Activated T-helper 1 cell treated with anti-CD3 and anti-CD28 coated beads, Interleukin-12 subunit alpha, Interleukin-12 subunit beta, Interleukin-2, Interleukin-4 antibody, amounts not matched to agents 30 ng/mL and 10 ng/mL and 1 ng/mL, durations not matched to agents 14 hours and 24 hours and 36 hours (primary cell): Measurements from ENCODE around the gene PPP1R1B. TPM values are rescaled to one million over a fixed set of nuclear protein-coding genes. Genes with fewer than 3 reads are reported as not detected.

Experiments used
- DNase-seq: peaks from one replicate; pipeline ENCODE4 v3.0.0; 2021; ENCODE audit warnings: low spot score
- H3K27ac Mint-ChIP-seq: one replicate; pipeline ENCODE4 v1.8.0; 2021; ENCODE audit warnings: mild to moderate bottlenecking, mixed read lengths
- H3K27me3 Mint-ChIP-seq: one replicate; pipeline ENCODE4 v1.8.0; 2022; ENCODE audit warnings: mild to moderate bottlenecking, moderate library complexity, mixed read lengths; ENCODE audit not compliant: insufficient read depth
- H3K36me3 Mint-ChIP-seq: one replicate; pipeline ENCODE4 v1.8.0; 2021; ENCODE audit warnings: low read depth, mixed read lengths
- H3K4me1 Mint-ChIP-seq: one replicate; pipeline ENCODE4 v1.8.0; 2021; ENCODE audit warnings: low read depth, mixed read lengths
- H3K4me3 Mint-ChIP-seq: one replicate; pipeline ENCODE4 v1.8.0; 2021; ENCODE audit warnings: mild to moderate bottlenecking, moderate library complexity, mixed read lengths
- H3K9me3 Mint-ChIP-seq: one replicate; pipeline ENCODE4 v1.8.0; 2021; ENCODE audit warnings: mixed read lengths
- intact Hi-C: fragments of 100-400 bp; cut with micrococcal nuclease; formaldehyde crosslinking; loops from one replicate; pipeline ENCODE4 v1.15.1; 2024
- total RNA-seq: library from RNA; stranded (reverse); gene quantifications from 2 replicates; pipeline ENCODE4 v1.2.3, GENCODE V29; 2022

The PPP1R1B gene
- total RNA-seq, 1 donor from 2014 or later = not detected

DNA sequence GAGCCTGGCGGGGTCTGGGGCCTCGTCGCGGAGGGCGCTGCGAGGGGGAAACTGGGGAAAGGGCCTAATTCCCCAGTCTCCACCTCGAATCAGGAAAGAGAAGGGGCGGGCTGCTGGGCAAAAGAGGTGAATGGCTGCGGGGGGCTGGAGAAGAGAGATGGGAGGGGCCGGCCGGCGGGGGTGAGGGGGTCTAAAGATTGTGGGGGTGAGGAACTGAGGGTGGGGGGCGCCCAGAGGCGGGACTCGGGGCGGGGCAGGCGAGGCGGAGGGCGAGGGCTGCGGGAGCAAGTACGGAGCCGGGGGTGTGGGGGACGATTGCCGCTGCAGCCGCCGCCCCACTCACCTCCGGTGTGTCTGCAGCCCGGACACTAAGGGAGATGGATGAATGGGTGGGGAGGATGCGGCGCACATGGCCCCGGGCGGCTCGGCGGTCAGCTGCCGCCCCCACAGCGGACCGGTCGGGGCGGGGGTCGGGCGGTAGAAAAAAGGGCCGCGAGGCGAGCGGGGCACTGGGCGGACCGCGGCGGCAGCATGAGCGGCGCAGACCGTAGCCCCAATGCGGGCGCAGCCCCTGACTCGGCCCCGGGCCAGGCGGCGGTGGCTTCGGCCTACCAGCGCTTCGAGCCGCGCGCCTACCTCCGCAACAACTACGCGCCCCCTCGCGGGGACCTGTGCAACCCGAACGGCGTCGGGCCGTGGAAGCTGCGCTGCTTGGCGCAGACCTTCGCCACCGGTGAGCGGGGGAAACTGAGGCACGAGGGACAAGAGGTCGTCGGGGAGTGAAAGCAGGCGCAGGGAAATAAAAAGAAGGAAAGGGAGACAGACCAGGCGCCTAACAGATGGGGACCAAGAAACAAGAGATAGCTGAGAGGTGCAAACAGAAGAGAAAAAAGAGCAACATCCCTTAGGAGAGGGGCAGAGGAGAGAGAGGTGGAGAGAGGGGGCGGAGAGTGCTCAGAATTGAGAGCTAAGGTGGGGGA is 41.5 kb downstream of the PPP1R1B start, which contains the start of gene PNMT:
Gene PNMT (plus strand): TSS at position 509 of the 980 bp plus-strand sequence. CDS start 23 bp downstream, at position 532.
- H3K27me3 Mint-ChIP-seq = peaks cover 28% of the 10 kb centered on the region
- peak within 1 kb of the TSS; percentile 37 for H3K4me3 Mint-ChIP-seq
- H3K36me3 Mint-ChIP-seq = peaks cover 4% of the 10 kb centered on the region

DNA sequence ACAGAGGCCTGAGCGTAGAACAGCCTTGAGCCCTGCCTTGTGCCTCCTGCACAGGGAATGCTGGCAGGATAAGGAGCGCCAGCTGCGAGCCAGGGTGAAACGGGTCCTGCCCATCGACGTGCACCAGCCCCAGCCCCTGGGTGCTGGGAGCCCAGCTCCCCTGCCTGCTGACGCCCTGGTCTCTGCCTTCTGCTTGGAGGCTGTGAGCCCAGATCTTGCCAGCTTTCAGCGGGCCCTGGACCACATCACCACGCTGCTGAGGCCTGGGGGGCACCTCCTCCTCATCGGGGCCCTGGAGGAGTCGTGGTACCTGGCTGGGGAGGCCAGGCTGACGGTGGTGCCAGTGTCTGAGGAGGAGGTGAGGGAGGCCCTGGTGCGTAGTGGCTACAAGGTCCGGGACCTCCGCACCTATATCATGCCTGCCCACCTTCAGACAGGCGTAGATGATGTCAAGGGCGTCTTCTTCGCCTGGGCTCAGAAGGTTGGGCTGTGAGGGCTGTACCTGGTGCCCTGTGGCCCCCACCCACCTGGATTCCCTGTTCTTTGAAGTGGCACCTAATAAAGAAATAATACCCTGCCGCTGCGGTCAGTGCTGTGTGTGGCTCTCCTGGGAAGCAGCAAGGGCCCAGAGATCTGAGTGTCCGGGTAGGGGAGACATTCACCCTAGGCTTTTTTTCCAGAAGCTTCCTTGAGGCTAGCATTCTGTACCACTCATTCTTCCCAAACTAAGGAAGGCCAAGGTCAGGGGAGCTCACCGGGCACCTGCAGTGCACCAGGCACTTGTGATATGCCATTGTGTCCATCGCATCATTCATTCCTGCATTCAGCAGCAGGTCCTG is 43.4 kb downstream of the PPP1R1B start:
- H3K9me3 Mint-ChIP-seq = no peaks in the 10 kb centered on the region
- intact Hi-C loops = no loop called here
- peaks cover 7% of the 10 kb centered on the region for H3K4me1 Mint-ChIP-seq
- H3K27me3 Mint-ChIP-seq = peaks cover 29% of the 10 kb centered on the region
- H3K4me3 Mint-ChIP-seq = no peak overlapping the region
- H3K36me3 Mint-ChIP-seq = peaks cover 4% of the 10 kb centered on the region
- H3K27ac Mint-ChIP-seq = no peak overlapping the region
- DNase-seq = no peak

More for the DNA sequence above, 41.5 kb downstream of the PPP1R1B start, which contains the start of gene PNMT:
- DNase-seq = peak; percentile 46
- Mint-ChIP-seq H3K9me3 (no peaks in the 10 kb centered on the region), H3K4me1 (peaks cover 7% of the 10 kb centered on the region), H3K27ac (peak within 1 kb of the TSS; percentile 29)
- intact Hi-C loops = loop anchor here (1.0 kb wide), 2 partner anchors 31 to 46 kb away; partner anchors contain the start of gene STARD3

DNA sequence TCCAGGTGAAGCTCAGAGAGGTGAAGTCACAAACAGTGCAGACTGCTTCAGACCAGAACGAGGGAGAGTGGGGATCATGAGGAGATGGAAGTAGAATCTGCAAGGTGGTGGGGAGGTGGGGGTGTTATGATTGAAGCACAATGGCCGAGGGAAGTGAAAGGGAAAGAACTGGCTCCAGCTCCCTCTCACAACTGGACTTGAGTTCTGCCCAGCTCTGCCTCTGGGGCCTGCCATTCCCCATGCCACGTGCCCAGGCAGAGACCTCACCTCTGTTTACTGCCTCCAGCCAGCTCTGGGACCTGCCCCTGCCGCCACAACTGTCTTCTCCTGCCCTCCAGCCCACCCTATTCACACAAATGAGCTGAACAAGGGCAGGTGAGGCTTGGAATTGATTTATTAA is 44.0 kb downstream of the PPP1R1B start:
- no peak overlapping the region for H3K4me3 Mint-ChIP-seq
- no peak for DNase-seq
- no peaks in the 10 kb centered on the region for H3K9me3 Mint-ChIP-seq
- peaks cover 8% of the 10 kb centered on the region for H3K4me1 Mint-ChIP-seq
- H3K27me3 Mint-ChIP-seq = peaks cover 29% of the 10 kb centered on the region
- intact Hi-C loops = no loop called here
- peaks cover 6% of the 10 kb centered on the region for H3K36me3 Mint-ChIP-seq
- no peak overlapping the region for H3K27ac Mint-ChIP-seq

DNA sequence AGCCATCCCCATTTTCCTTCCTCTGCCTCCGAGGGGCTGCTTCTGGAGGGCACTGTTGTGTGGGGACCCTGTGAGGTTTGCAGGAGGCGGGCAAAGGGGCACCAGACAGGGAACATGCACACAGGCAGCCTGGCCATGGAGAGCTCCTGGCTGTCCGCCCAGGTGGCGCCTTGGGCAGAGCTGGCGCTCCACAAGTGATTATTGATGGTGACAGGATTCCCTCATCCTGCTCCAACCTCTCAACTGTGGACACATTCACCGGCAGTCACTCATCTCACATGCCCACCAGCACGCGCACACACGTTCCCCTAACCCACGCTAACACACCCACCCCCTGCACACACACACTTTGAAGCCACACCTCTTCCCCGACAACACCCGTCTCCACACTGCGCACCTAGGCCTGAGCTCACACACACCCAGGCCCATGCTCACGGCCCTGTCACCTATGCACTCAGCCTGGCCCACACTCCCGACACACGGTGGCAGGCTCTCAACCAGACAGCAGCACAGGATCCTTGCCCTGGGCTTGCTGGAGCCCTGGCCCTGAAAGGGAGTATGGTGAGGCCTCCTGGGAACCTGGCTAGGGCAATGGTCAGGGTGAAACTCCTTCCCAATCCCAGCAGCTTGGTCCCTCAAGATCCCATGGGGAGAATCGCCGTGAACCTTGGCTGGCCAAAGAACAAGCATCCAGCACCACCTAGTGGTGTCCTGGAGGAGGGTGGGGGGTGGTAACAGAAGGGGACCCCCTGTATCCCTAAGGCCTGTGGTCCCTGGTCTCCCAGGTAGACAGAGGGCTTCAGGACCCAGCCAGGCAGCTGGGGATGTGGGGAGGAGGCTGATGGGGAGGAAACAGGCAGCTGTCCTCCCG is 45.1 kb downstream of the PPP1R1B start:
- H3K27ac Mint-ChIP-seq = no peak overlapping the region
- DNase-seq = no peak
- H3K4me3 Mint-ChIP-seq = no peak overlapping the region
- H3K9me3 Mint-ChIP-seq = no peaks in the 10 kb centered on the region
- intact Hi-C loops = no loop called here
- peaks cover 22% of the 10 kb centered on the region for H3K27me3 Mint-ChIP-seq
- peaks cover 18% of the 10 kb centered on the region for H3K4me1 Mint-ChIP-seq
- peaks cover 6% of the 10 kb centered on the region for H3K36me3 Mint-ChIP-seq

DNA sequence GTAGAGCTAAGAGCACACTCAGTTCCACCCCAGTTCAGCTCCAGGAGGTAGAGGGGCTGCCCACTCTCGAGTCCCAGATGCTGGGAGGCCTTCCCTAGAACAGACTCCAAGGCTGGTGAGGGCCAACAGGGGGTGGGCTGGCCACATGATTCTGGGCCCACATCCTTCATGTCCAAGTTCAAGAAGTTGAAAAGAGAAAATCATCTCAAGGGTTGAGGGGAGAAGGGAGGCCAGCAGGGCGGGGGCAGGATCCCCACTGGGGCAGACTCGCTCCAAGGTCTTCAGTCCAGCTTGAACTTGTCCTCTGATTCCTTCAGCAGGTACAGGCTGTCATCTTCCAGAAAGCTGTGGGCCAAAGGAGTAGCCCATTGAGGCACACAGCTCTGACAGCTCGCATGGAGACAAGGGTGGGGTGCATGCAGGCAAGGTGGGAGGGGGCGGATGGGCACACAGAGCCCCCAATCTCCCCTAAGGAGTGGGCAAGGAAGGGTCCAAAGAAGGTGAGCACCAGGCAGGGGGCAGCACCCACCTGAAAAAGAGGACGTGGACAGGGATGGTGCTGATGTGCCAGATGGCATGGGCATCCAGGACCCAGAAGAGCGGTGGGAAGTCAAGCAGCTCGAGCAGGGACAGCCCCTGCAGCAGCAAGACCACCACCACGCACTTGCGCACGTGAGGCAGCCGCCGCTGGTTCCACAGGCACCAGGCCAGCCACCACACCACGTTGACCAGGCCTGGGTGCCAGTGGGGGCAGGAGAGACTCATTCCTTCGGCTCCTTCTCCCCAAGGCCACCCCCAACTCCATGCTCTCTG is 46.0 kb downstream of the PPP1R1B start:
- intact Hi-C loops = no loop called here
- H3K27ac Mint-ChIP-seq = no peak overlapping the region
- no peak for DNase-seq
- no peak overlapping the region for H3K4me3 Mint-ChIP-seq
- no peaks in the 10 kb centered on the region for H3K9me3 Mint-ChIP-seq
- H3K27me3 Mint-ChIP-seq = peaks cover 19% of the 10 kb centered on the region
- H3K4me1 Mint-ChIP-seq = peaks cover 27% of the 10 kb centered on the region
- H3K36me3 Mint-ChIP-seq = peaks cover 6% of the 10 kb centered on the region

DNA sequence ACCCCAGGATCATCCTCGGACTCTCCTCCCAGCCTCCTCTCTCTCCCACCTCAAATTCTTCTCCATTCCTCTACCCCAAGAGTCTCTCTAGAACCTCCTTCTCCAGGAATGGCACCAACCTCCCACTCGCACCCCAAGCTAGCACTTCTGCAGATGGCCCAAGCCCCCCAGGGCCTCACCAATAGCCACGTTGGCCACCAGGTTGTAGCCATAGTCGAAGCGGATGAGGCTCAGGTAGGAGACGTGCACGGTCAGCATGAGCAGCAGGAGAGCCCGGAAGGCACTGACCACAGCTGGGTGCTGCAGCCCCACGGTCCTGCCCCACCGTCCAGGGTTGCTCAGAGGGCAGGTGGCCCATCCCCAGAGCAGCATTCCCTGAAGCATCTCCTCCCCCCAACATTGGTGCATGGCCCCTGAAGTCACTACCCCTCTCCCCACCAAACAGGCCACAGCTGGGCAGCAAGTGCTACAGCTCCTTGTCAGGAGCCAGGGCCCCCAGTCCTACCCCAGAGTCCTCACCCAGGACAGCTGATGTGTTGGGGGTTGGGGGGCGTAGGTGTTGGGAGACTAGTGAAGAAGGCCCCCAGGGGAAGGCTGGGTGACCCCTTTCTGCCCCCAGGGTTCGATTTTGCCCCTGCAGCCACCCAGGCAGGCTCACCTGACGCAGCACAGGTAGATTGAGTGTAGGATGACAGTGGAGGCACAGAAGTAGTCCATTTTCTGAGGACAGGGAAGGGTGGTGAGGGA is 46.8 kb downstream of the PPP1R1B start:
- Mint-ChIP-seq H3K27me3 (peaks cover 13% of the 10 kb centered on the region), H3K36me3 (peaks cover 5% of the 10 kb centered on the region), H3K27ac (no peak overlapping the region), H3K9me3 (no peaks in the 10 kb centered on the region), H3K4me1 (peaks cover 32% of the 10 kb centered on the region), H3K4me3 (no peak overlapping the region)
- DNase-seq = no peak
- intact Hi-C loops = no loop called here

DNA sequence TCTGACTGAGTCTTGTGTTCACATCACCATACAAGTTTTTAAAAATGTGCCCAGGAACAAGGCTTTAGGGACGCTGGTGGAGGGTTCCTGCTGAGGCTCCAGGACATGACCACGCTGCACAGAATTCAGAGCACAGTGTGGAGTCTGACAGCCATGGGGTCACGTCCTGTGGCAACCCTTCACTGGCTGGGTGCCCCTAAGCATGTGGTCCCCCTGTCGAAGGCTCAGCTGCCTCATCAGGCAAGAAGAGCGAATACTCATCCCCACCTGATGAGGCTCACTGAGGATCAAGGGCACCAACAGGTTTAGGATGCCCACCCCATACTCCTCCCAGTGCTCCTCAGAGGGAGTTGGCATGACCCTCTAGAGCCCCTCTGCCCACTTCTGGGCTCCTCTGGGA is 47.4 kb downstream of the PPP1R1B start:
- Mint-ChIP-seq H3K27me3 (peaks cover 10% of the 10 kb centered on the region), H3K9me3 (no peaks in the 10 kb centered on the region), H3K4me3 (no peak overlapping the region), H3K36me3 (peaks cover 4% of the 10 kb centered on the region), H3K4me1 (peaks cover 34% of the 10 kb centered on the region), H3K27ac (no peak overlapping the region)
- intact Hi-C loops = no loop called here
- no peak for DNase-seq

DNA sequence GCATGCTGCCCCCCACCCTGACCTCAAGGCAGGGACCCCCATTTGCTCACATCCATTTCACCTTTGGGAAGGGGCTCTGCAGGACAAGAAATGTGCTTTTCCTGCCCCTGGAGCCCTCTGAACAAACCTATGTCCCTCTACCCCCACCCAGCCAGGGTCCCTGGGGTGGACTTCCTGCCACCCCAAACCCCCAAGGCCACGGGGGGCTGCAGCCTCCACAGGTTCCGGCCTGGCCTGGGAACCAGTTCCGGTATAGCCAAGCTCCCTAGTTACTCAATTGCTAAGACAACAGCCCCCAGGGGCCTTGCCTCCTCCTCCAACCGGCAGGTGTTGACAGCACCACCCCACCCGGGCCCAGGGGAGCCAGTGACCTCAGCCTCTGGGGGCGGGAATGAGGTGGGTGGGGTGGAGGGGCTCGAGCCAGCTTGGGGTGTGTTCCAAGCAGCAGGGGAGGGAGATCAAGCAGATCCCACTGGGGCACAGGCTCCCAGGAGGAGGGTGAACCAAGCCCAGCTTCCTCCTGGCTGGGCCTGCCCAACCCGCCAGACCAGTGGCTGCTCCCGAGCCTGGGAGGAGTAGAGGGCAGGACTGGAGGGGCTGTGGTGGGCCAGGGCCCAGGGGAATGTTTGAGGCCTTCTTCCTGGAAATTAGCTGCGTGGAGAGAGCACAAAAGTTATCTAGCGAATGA is 48.1 kb downstream of the PPP1R1B start:
- peaks cover 41% of the 10 kb centered on the region for H3K4me1 Mint-ChIP-seq
- H3K27ac Mint-ChIP-seq = no peak overlapping the region
- no peak for DNase-seq
- H3K9me3 Mint-ChIP-seq = no peaks in the 10 kb centered on the region
- peaks cover 6% of the 10 kb centered on the region for H3K27me3 Mint-ChIP-seq
- H3K36me3 Mint-ChIP-seq = peaks cover 8% of the 10 kb centered on the region
- intact Hi-C loops = no loop called here
- no peak overlapping the region for H3K4me3 Mint-ChIP-seq

DNA sequence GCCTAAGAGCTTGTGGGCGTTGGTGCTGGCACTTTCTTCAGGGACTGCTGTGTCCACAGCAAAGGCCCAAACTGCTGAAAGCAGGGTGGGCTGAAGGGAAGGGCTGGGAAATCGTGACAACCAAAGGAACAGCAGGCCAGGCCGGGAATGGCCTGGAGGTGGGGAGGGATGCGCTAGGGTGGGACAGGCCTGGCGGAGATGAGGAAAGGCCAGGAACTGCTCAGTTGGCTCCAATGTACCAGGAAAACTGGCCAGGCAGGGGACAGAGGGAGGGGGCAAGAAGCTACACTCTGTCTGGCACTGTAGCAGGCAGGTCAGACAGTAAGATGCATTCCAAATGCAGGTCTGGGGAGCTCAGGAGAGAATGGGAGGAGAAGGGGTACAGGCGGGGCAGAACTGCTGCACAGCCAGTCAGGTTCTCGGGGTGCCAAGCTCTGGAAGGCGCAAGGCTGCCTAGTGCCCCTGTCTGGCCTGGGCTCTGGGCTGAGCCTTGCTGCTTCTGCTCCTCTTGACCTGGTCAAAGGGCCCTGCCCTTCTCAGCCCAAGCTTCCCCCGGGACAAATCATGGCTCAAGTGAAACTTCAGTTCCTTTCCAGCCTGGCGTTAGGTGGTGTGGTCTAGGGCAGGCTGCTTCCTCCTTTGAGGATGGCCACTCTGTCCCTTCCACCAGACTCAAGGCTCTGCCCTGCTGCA is 48.8 kb downstream of the PPP1R1B start:
- Mint-ChIP-seq H3K4me1 (peaks cover 48% of the 10 kb centered on the region), H3K4me3 (no peak overlapping the region)
- intact Hi-C loops = no loop called here

DNA sequence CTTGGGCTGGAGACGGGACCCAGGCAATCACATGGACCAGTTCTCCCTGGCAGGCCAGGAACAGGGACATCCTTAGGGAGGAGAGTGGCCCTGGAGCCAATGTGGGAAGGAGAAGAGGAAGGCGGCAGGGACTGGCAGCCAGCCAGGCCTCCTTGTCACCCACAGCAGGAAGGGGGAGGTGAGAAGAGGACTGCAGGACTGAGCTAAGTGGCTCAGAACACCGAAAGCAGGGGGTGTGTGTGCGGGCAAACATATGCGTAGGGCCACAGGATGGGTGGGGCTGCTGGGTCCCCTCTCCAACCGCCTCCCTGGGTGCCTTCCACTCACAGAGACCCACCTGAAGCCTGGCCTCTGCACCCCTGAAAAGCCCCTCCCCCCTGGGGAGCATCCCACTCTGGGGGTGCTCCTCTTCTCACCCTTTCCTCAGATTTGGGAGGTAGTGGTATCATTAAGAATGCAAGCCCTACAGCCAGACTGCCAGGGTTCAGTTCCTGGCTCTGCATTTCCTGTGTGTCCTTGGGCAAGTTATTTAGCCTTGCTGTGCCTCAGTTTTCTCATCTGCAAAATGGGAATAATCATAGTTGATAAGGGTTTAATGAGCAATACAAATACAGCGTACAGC is 49.6 kb downstream of the PPP1R1B start:
- H3K4me1 Mint-ChIP-seq = peaks cover 52% of the 10 kb centered on the region

More for the DNA sequence above, 48.8 kb downstream of the PPP1R1B start:
- no peaks in the 10 kb centered on the region for H3K9me3 Mint-ChIP-seq
- peak overlapping the region; percentile 35 for H3K27ac Mint-ChIP-seq
- H3K27me3 Mint-ChIP-seq = peaks cover 6% of the 10 kb centered on the region
- no peak for DNase-seq
- H3K36me3 Mint-ChIP-seq = peaks cover 12% of the 10 kb centered on the region

More for the DNA sequence above, 49.6 kb downstream of the PPP1R1B start:
- Mint-ChIP-seq H3K9me3 (no peaks in the 10 kb centered on the region), H3K27ac (peak overlapping the region; percentile 35), H3K4me3 (no peak overlapping the region), H3K27me3 (peaks cover 6% of the 10 kb centered on the region), H3K36me3 (peaks cover 16% of the 10 kb centered on the region)
- intact Hi-C loops = no loop called here
- peak; percentile 33 for DNase-seq
